K562 (cell line): ENCODE measurements around the gene CRYAA. TPM values are rescaled to one million over a fixed set of nuclear protein-coding genes. Genes with fewer than 3 reads are reported as not detected.
A peak's percentile ranks its signal among the peaks of the same experiment; 100 is the strongest.

ENCODE experiments used
- ATAC-seq: fragments of 200-7000 bp; cut with Tn5 transposase; 3 replicates; pipeline ENCODE4 v1.9.1; 2020; ENCODE audit warnings: moderate library complexity
- BruUV-seq: library from RNA; stranded (reverse); fragments of 400-500 nt; replicated peaks from 2 replicates; lab custom pipeline; 2021; lab: Mats Ljungman, UMichigan
- CTCF ChIA-PET: fragments of 300-600 bp; formaldehyde crosslinking; extraction: SDS; loops from one replicate; lab custom pipeline; 2021; ENCODE audit warnings: low intra/inter-chr PET ratio; lab: Yijun Ruan, JAX
- POLR2A ChIA-PET: fragments of 300-600, 350-650 bp; sonication (Branson Sonifier 250); formaldehyde crosslinking; extraction: SDS; loops from one replicate; lab custom pipeline; 2021; ENCODE audit warnings: antibody characterized with exemption, inconsistent platforms; lab: Yijun Ruan, JAX
- DNase-seq, 4 experiments: peaks; one replicate each; pipeline versions ENCODE4 v3.0.0 to v3.0.0-alpha.2; 2011 to 2018; ENCODE audit warnings: low spot score in 3 of 4, mixed read lengths in 3 of 4; ENCODE audit errors: extremely low read depth in 1 of 4
- FAIRE-seq: peaks from 2 replicates; lab custom pipeline; 2011; peaks lifted over from hg19 to GRCh38; lab: Jason Lieb, UNC
- H2AFZ ChIP-seq: 2 replicates; pipeline ENCODE4 v1.6.0; 2011; ENCODE audit warnings: low read depth, low read length, control low read depth, inconsistent platforms
- H3K27ac ChIP-seq: fragments of 200-600 bp; 3 replicates; pipeline ENCODE4 v1.8.0; 2011; ENCODE audit warnings: low read depth, mild to moderate bottlenecking, control low read depth, inconsistent platforms, low read length, moderate library complexity, mixed read lengths; ENCODE audit errors: extremely low read depth
- H3K27me3 ChIP-seq, 2 experiments: fragments of 300-600 bp in 1 of 2; 2 replicates in 1 of 2; 3 replicates in 1 of 2; pipeline versions ENCODE4 v1.6.0 to v1.8.0; 2011; ENCODE audit warnings: inconsistent platforms in 2 of 2, low read length in 2 of 2, mild to moderate bottlenecking in 1 of 2, mixed read lengths in 1 of 2, moderate library complexity in 1 of 2; ENCODE audit not compliant: control insufficient read depth in 2 of 2, insufficient read depth in 2 of 2
- H3K36me3 ChIP-seq: fragments of 300-600 bp; 3 replicates; pipeline ENCODE4 v1.8.0; 2011; ENCODE audit warnings: mild to moderate bottlenecking, low read length, inconsistent platforms; ENCODE audit not compliant: control insufficient read depth, insufficient read depth
- H3K4me1 ChIP-seq, 2 experiments: fragments of 200-600 bp in 1 of 2; replicated peaks in 1 of 2; 2 replicates in 1 of 2; 3 replicates in 1 of 2; pipeline versions ENCODE4 v1.5.1 to v1.8.0; 2011; ENCODE audit warnings: inconsistent platforms in 2 of 2, low read length in 2 of 2, mild to moderate bottlenecking in 1 of 2, mixed read lengths in 1 of 2, moderate library complexity in 1 of 2; ENCODE audit not compliant: control insufficient read depth in 2 of 2, insufficient read depth in 2 of 2
- H3K4me2 ChIP-seq: 2 replicates; pipeline ENCODE4 v1.6.1; 2011; ENCODE audit warnings: low read length, control low read depth, inconsistent platforms, mixed read lengths; ENCODE audit not compliant: insufficient read depth
- H3K4me3 ChIP-seq: fragments of 200-600 bp; sonication (generic), shearing (Covaris generic); 2 replicates; pipeline ENCODE4 v1.5.1; 2016; ENCODE audit warnings: control low read depth, inconsistent platforms
- H3K79me2 ChIP-seq: fragments of 200-600 bp; 3 replicates; pipeline ENCODE4 v1.8.0; 2011; ENCODE audit warnings: low read length, inconsistent platforms; ENCODE audit not compliant: control insufficient read depth, insufficient read depth
- H3K9ac ChIP-seq, 2 experiments: 2 replicates each; pipeline versions ENCODE4 v1.6.0 to v1.6.1; 2011; ENCODE audit warnings: low read depth in 2 of 2, low read length in 2 of 2, control low read depth in 1 of 2, inconsistent platforms in 1 of 2, mild to moderate bottlenecking in 1 of 2, mixed read lengths in 1 of 2; ENCODE audit not compliant: insufficient read depth in 1 of 2
- H3K9me1 ChIP-seq: one replicate; pipeline ENCODE4 v1.6.0; 2011; ENCODE audit warnings: inconsistent platforms, mild to moderate bottlenecking, low read length, moderate library complexity; ENCODE audit not compliant: control insufficient read depth, insufficient read depth
- H3K9me3 ChIP-seq: replicated peaks from 2 replicates; pipeline ENCODE4 v1.5.1; 2011; ENCODE audit warnings: low read depth, low read length, inconsistent platforms; ENCODE audit not compliant: control insufficient read depth, insufficient read depth
- H4K20me1 ChIP-seq: replicated peaks from 2 replicates; pipeline ENCODE4 v1.6.1; 2011; ENCODE audit warnings: low read length, inconsistent platforms, mixed read lengths; ENCODE audit not compliant: control insufficient read depth, insufficient read depth
- BRF1 ChIP-seq: IDR thresholded peaks from 3 replicates; pipeline ENCODE4 v1.6.1; 2011; ENCODE audit warnings: borderline replicate concordance, mild to moderate bottlenecking; ENCODE audit not compliant: insufficient read length; ENCODE audit errors: extremely low read depth
- ETS2 ChIP-seq: IDR thresholded peaks from 2 replicates; pipeline ENCODE4 v1.6.1; 2016; ENCODE audit warnings: borderline replicate concordance, missing genetic modification characterization, mild to moderate bottlenecking, moderate library complexity, missing compliant biosample characterization; ENCODE audit not compliant: poor library complexity, severe bottlenecking
- KDM1A ChIP-seq, 2 experiments: fragments of 450-650 bp; IDR thresholded peaks; 2 replicates each; pipeline ENCODE4 v1.6.1; 2016; ENCODE audit warnings: mild to moderate bottlenecking in 2 of 2
- MECOM ChIP-seq: fragments of 250-450 bp; sonication (Bioruptor Pico); IDR thresholded peaks from 2 replicates; pipeline ENCODE4 v1.8.0; 2022; ENCODE audit warnings: inconsistent platforms
- NEUROD1 ChIP-seq: fragments of 150-350 bp; IDR thresholded peaks from 2 replicates; pipeline ENCODE4 v1.6.1; 2014; ENCODE audit warnings: borderline replicate concordance, low read length, low read depth; ENCODE audit not compliant: partially characterized antibody
- NFIC ChIP-seq: fragments of 450-650 bp; IDR thresholded peaks from 2 replicates; pipeline ENCODE4 v1.6.1; 2017; ENCODE audit warnings: mild to moderate bottlenecking, inconsistent platforms
- RBM25 ChIP-seq: fragments of 200-400 bp; formaldehyde crosslinking; IDR thresholded peaks from 2 replicates; pipeline ENCODE4 v1.6.1; 2018; ENCODE audit warnings: low read length, low read depth, moderate library complexity; ENCODE audit not compliant: severe bottlenecking
- RFX1 ChIP-seq: fragments of 450-650 bp; IDR thresholded peaks from 2 replicates; pipeline ENCODE4 v1.6.1; 2016; ENCODE audit warnings: mild to moderate bottlenecking, moderate library complexity
- SMARCA4 ChIP-seq: fragments of 450-650 bp; IDR thresholded peaks from 2 replicates; pipeline ENCODE4 v1.6.1; 2016
- XRCC3 ChIP-seq: fragments of 450-650 bp; IDR thresholded peaks from 2 replicates; pipeline ENCODE4 v1.6.1; 2017; ENCODE audit warnings: mild to moderate bottlenecking, moderate library complexity
- ZNF561 ChIP-seq: fragments of 450-650 bp; formaldehyde crosslinking; conservative IDR thresholded peaks from 2 replicates; pipeline ENCODE4 v1.4.0; 2020; ENCODE audit warnings: mild to moderate bottlenecking, moderate library complexity
- WGBS: fragments of 100-300 bp; shearing (Covaris generic); methylation state at CpG from one replicate; pipeline ENCODE4 v1.1.6; 2016; ENCODE audit warnings: low coverage, mixed read lengths; ENCODE audit not compliant: insufficient coverage; ENCODE audit errors: missing lambda C conversion rate; 5-methylcytosine and 5-hydroxymethylcytosine counted together
- in situ Hi-C: fragments of 300-500 bp; cut with MboI; formaldehyde crosslinking; loops from 4 replicates; pipeline ENCODE4 v1.15.0; 2018; ENCODE audit warnings: inconsistent platforms, mixed read lengths
- intact Hi-C: fragments of 100-400 bp; cut with micrococcal nuclease; formaldehyde crosslinking; loops from 2 replicates; pipeline ENCODE4 v1.14.2; 2022
- polyA plus RNA-seq, 8 experiments: library from polyadenylated mRNA; depleted of rRNA in 4 of 8; stranded (reverse) in 5 of 8; unstranded in 3 of 8; fragments of >200 nt; fragmentation: Nextera tagmentation in 2 of 8; fragmentation: Illumina TruSeq in 1 of 8; extraction: Ambion mirVana in 2 of 8; extraction: Trizol in 1 of 8; gene quantifications; 2 replicates each; pipeline versions ENCODE4 v1.2.1 to v1.2.3, GENCODE V29; 2011 to 2014; ENCODE audit warnings: inconsistent platforms in 1 of 8, missing spikeins in 1 of 8
- total RNA-seq, 7 experiments: library from RNA; depleted of rRNA in 6 of 7; stranded (reverse); fragments of >200 nt in 6 of 7; fragmentation: Illumina TruSeq in 2 of 7; extraction: Trizol in 2 of 7; gene quantifications; 2 replicates each; pipeline versions ENCODE4 v1.2.1 to v1.2.3, GENCODE V29; 2011 to 2021; ENCODE audit warnings: low replicate concordance in 1 of 7
- TF ChIP-seq, protein P1 (sequence below): sonication (generic); formaldehyde crosslinking; IDR thresholded peaks from 2 replicates; pipeline ENCODE4 v1.9.0; 2022; ENCODE audit warnings: mild to moderate bottlenecking, missing genetic modification reagents

Gene CRYAA
- total and polyA plus RNA-seq, 9 of the 15 experiments (the other 6 are each of a cell fraction or from before 2014, with no cell fraction given) = not detected

DNA sequence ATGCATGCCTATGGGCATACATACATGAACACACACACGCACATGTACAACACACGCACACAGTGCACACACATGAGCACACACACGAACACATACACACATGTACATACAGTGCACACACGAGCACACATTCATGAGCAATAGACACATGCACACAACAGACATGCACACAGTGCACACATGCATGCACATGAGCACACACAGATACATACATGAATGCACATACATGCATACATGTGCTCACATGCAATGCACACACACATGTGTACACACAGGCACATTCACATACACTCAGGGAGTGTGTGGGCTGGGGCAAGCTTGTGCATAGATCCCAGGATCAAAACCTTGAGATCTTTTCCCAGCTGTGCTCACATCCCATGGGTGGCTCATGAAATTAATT, 18.9 kb downstream of the CRYAA start:
- Histone ChIP-seq H3K27me3 (peaks cover 7 to 36% of the 10 kb centered on the region in 2 experiments; a peak in 4 of 5 replicates), H4K20me1 (no peaks in the 10 kb centered on the region), H3K4me3 (no peak overlapping the region), H3K9me1 (no peaks in the 10 kb centered on the region), H3K4me2 (no peak overlapping the region), H3K9me3 (no peaks in the 10 kb centered on the region; the same call in 1 of the 2 replicates), H3K27ac (no peak overlapping the region; the same call in 2 of the 3 replicates), H3K9ac (no peak overlapping the region), H3K79me2 (no peaks in the 10 kb centered on the region), H3K36me3 (no peaks in the 10 kb centered on the region), H2AFZ (no peak overlapping the region), H3K4me1 (no peaks in the 10 kb centered on the region)
- BruUV-seq = no TSS peak
- DNase-seq (no peak), ATAC-seq (no peak), FAIRE-seq (no peak)
- 0% methylated on average over 4 of the region's 4 CpGs for WGBS
- CTCF ChIA-PET = no interaction called here
- TF ChIP-seq KDM1A (IDR thresholded peaks at IDR 0.05) = peak in 1 of 2 experiments; percentile 47; a peak in 1 of 4 replicates
- TF ChIP-seq NEUROD1 = no peak
- TF ChIP-seq, protein P1, sequence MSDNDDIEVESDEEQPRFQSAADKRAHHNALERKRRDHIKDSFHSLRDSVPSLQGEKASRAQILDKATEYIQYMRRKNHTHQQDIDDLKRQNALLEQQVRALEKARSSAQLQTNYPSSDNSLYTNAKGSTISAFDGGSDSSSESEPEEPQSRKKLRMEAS (CRISPR knock-in tag) = 0 out of 2 replicates have a peak, but pooled peaks have one; percentile 22
- intact Hi-C loops = no loop called here
- POLR2A ChIA-PET = interaction anchor here (0.6 kb wide), 1 partner anchor 419 kb away, joined by 3 read pairs; no protein-coding TSS in a partner anchor
- in situ Hi-C loops = no loop called here

- H3K4me1 ChIP-seq = no peaks in the 10 kb centered on the region
- H3K36me3 ChIP-seq = no peaks in the 10 kb centered on the region
- FAIRE-seq = no peak
- in situ Hi-C loops = no loop called here
- no peak overlapping the region for H3K4me2 ChIP-seq
- ChIA-PET POLR2A (interaction anchor here (0.5 to 0.6 kb wide), 2 partner anchors 153 to 418 kb away, joined by 3 read pairs; no protein-coding TSS in a partner anchor), CTCF (no interaction called here)
- ATAC-seq = no peak
- H3K27ac ChIP-seq = no peak overlapping the region
- no peaks in the 10 kb centered on the region for H3K9me1 ChIP-seq
- DNase-seq = no peak
- intact Hi-C loops = no loop called here
- TF ChIP-seq ETS2 (tag) (no peak), RFX1 (no peak), BRF1 (no peak), SMARCA4 (no peak), RBM25 (no peak), NFIC (no peak), XRCC3 (no peak), ZNF561 (no peak), MECOM (CRISPR knock-in tag) (no peak)
- H2AFZ ChIP-seq = no peak overlapping the region
- 2% methylated on average over 8 of the region's 8 CpGs for WGBS
- BruUV-seq = no TSS peak
- no peaks in the 10 kb centered on the region for H4K20me1 ChIP-seq
- no peak overlapping the region for H3K9ac ChIP-seq
- no peaks in the 10 kb centered on the region; the same call in 1 of the 2 replicates for H3K9me3 ChIP-seq
- H3K4me3 ChIP-seq = no peak overlapping the region
- H3K79me2 ChIP-seq = no peaks in the 10 kb centered on the region
- peaks cover 7 to 40% of the 10 kb centered on the region in 2 experiments; a peak in 4 of 5 replicates for H3K27me3 ChIP-seq
These were observed 19.4 kb downstream of the CRYAA start for GRCh38 chr21:43188181-43188580.
